Stimulated activated CD8-positive, alpha-beta memory T cell treated with anti-CD3 and anti-CD28 coated beads, Interleukin-7, amount 100 ng/mL, for 1 hour (primary cell): Measurements from ENCODE around the gene CYTH3.
A peak's percentile ranks its signal among the peaks of the same experiment; 100 is the strongest.
"Not testable (repeated sequence)": the region's sequence is repeated elsewhere in the genome, so short reads cannot be mapped to it uniquely, and the experiment has no call there.

Experiments
- DNase-seq, 2 donors: peaks; one replicate each; pipeline ENCODE4 v3.0.0-alpha.2; 2020; ENCODE audit warnings: low read depth in 2 of 2

The CYTH3 gene

GRCh38 chr7:6272481-6273323, at the start of gene CYTH3:
CYTH3 (minus strand) TSS chr7:6272624; CDS start chr7:6272507, 117 bp downstream.
- DNase-seq, result peak; percentile 53 to 61

DNA sequence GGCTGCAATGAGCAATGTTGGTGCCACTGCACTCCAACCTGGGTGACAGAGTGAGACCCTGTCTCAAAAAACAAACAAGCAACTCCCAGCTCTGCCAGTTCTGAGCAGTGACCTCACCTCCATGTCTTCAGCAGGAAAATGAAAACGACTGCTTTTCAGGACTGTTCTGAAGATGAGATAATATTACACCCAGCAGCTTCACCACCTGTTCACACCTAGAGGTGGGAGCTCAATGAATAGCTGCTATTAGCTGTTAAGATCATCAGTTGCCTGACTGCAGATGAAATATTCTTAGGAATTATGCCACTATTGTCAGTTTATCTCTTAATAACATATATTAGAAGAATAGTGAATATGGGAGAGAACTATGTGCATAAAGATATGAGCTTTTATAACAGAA, 48.4 kb upstream of the CYTH3 start:
- DNase-seq, result no peak

DNA sequence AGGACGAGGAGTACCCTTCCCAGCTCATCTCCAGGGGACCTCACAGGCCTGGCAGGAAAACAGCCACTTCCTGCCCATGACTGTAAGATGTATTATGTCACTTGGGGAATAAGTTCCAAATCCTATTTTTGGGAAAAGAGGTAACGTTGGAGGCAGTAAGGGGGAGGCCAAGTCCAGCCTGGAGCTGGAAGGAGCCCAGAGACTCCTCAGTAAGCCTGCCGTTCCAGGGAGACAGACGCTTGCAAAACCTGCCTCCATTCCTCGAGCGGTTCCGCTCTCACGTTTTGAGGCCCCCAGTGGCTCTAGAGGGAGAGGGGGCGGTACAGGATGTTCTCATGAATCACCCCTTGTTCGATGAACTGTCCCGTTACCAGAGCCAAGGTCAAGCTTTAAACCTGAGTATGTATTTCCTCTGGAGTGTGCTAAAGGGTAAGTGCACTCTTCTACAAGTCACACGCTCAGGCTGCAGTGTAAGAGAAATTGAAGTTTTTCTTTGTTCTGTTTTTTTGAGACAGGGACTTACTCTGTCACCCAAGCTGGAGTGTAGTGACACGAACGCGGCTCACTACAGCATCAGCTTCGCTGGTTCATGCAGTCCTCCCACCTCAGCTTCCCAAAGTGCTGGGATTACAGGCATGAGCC, 45.5 kb upstream of the CYTH3 start:
- no peak for DNase-seq

DNA sequence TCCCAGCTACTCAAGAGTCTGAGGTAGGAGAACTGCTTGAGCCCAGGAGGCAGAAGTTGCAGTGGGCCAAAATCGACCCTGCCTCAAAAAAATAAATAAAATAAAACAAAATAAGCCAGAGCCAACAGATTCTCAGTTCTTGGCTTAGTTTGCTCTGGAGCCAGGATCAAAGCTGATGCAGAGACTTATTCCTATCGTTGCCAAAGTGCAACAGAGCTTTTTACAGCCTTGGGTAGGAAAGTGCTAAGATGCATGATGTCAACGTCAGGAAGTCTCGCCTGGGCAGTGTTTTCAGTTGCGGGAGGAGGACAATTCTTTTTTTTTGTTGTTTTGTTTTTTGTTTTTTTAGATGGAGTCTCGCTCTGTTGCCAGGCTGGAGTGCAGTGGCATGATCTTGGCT, 43.8 kb upstream of the CYTH3 start:
- no peak for DNase-seq

- DNase-seq, result no peak
These were observed 43.3 kb upstream of the CYTH3 start for GRCh38 chr7:6315746-6316145.

DNA sequence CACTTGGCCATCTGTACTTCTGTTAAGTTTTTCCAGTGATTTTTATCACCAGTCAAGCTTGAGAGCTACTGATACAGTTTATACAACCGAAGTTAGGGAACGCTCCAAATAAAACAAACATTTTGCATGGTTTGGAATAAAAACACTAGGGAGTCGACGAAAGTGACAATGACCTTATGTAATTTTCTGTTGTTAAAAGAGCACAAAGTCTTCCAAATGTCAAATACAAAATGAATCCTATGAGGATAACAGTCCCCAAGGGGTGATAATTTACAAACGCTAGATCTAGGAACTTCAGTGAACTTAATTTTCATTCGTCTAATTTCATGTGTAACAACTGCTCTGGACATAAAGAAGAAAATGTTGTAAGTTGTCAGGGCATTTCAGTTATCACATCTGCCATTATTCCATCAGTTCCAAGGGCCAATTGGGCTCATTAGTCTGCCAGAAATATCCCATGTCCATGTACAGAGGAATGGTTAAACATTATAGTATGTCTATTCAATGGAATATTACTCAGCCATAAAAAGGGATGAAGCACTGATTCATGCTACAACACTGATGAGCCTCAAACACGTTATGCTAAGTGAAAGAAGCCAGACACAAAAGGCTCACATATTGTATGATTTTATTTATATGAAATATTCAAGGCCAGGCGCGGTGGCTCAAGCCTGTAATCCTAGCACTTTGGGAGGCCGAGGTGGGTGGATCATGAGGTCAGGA, 38.0 kb upstream of the CYTH3 start:
- no peak for DNase-seq

- no peak for DNase-seq
These were observed 35.3 kb upstream of the CYTH3 start for GRCh38 chr7:6307762-6308161.

- DNase-seq, result no peak
These were observed 34.0 kb upstream of the CYTH3 start for GRCh38 chr7:6306471-6306870.

- no peak for DNase-seq
These were observed 32.9 kb upstream of the CYTH3 start for GRCh38 chr7:6305330-6305729.

DNA sequence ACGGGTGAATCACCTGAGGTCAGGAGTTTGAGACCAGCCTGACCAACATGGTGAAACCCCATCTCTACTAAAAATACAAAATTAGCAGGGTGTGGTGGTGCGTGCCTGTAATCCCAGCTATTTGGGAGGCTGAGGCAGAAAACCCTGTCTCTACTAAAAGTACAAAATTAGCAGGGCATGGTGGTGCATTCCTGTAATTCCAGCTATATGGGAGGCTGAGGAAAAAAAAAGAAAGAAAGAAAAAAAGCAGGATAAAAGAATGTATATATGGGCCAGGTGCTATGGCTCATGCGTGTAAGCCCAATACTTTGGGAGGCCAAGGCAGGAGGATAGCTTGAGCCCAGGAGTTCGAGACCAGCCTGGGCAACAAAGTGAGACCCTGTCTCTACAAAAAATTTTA, 29.0 kb upstream of the CYTH3 start:
- DNase-seq, result not testable (repeated sequence)

DNA sequence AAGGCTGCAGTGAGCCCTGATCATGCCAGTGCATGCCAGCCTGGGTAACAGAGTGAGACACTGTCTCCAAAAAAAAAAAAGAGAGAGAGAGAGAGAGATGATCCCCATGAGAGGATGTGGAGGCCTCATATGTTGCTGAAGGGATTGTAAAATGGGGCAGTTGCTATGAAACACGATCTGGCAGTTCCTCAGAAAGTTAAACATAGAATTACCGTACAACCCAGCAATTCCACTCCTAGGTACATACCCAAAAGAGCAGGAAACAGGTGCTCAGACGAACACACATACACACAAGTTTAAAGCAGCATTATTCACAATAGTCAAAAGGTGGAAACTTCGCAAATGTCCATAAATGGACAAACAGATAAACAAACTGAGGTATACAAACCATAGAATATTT, 27.4 kb upstream of the CYTH3 start:
- DNase-seq, result no peak

- no peak for DNase-seq
These were observed 22.4 kb upstream of the CYTH3 start for GRCh38 chr7:6294839-6295238.

- no peak for DNase-seq
These were observed 20.8 kb upstream of the CYTH3 start for GRCh38 chr7:6293202-6293601.

DNA sequence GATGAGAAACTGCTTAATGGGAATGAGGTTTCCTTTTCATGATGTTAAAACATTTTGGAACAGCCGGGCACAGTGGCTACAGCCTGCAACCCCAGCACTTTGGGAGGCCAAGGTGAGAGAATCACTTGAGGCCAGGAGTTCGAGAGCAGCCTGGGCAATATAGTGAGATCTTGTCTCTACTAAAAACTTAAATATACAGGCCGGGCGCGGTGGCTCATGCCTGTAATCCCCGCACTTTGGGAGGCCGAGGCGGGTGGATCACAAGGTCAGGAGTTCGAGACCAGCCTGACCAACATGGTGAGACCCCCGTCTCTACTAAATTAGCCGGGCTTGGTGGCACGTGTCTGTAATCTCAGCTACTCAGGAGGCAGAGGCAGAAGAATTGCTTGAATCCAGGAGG, 19.5 kb upstream of the CYTH3 start:
- DNase-seq, result not testable (repeated sequence)

DNA sequence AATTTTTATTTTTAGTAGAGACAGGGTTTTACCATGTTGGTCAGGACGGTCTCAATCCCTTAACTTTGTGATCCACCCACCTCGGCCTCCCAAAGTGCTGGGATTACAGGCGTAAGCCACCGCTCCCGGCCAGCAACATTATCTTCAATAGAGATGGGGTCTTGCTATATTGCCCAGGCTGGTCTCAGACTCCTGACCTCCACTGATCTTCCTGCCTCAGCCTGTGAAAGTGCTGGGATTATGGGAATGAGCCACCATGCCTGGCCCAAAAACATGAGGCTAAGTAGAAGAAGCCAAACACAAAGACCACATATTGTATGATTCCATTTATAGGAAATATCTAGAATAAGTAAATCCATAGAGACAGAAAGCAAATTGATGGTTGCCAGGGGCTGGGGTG, 19.1 kb upstream of the CYTH3 start:
- DNase-seq, result no peak

GRCh38 chr7:6290319-6290741, 17.9 kb upstream of the CYTH3 start:
- DNase-seq, result no peak

DNA sequence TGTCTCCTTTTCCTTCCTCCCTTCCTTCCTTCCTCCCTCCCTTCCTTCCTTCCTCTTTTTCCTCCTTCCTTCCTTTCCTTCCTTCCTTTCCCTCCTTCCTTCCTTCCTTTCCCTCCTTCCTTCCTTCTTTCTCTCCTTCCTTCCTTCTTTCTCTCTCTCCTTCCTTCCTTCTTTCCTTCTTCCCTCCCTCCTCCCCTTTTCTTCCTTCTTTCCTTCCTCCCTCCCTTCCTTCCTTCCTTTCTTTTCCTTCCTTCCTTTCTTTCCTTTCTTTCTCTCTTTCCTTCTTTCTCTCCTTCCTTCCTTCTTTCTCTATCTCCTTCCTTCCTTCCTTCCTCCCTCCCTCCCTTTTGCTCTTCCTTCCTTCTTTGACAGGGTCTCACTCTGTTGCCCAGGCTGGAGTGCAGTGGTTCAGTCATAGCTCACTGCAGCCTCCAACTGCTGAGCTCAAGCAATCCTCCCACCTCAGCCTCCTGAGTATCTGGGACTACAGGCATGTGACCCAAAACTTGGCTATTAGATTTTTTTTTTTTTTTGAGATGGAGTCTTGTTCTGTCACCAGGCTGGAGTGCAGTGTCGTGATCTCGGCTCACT, 15.9 kb upstream of the CYTH3 start:
- DNase-seq, result no peak

DNA sequence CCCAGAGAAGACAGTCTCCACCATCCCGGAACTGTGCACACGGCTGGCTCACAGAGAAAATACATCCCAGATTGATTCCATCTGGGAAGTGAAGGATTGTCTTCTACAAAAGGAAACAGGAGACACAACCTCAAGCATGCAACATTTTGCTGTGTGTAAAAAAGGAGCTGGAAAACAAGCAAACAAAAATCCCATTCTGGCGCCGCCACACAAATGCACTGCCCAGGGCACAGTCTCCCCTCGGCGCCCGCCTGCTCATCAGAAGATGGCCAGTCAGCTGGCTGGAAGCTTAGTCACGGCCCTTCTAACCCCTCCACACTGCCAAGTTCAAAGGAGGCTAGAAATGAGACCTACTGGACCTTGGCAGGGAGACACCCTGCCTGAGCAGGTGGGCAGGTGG, 14.1 kb upstream of the CYTH3 start:
- no peak for DNase-seq

GRCh38 chr7:6284461-6285360, 12.3 kb upstream of the CYTH3 start:
- DNase-seq, result no peak

- DNase-seq, result no peak
These were observed 11.6 kb upstream of the CYTH3 start for GRCh38 chr7:6284055-6284400.

- not testable (repeated sequence) for DNase-seq
These were observed 11.1 kb upstream of the CYTH3 start for GRCh38 chr7:6283391-6284054.
